Smooth muscle cell (in vitro differentiated cells): Measurements from ENCODE around the gene FBXL14. TPM values are rescaled to one million over a fixed set of nuclear protein-coding genes. Genes with fewer than 3 reads are reported as not detected.
A peak's percentile ranks its signal among the peaks of the same experiment; 100 is the strongest.

ENCODE experiments used
- DNase-seq: peaks from one replicate; lab custom pipeline; 2025; ENCODE audit not compliant: unreplicated experiment; lab: John Stamatoyannopoulos, UW
- H2AFZ ChIP-seq: fragments of 200-600 bp; sonication (generic); 2 replicates; pipeline ENCODE4 v1.6.0; 2016; ENCODE audit warnings: antibody characterized with exemption, low read depth, mild to moderate bottlenecking
- H3F3A ChIP-seq: fragments of 200-600 bp; sonication (generic); 2 replicates; pipeline ENCODE4 v1.6.0; 2017; ENCODE audit warnings: antibody characterized with exemption, low read depth
- H3K27ac ChIP-seq: fragments of 200-600 bp; sonication (generic); 2 replicates; pipeline ENCODE4 v1.5.1; 2016; ENCODE audit warnings: low read depth, mild to moderate bottlenecking
- H3K27me3 ChIP-seq: fragments of 200-600 bp; sonication (generic); 2 replicates; pipeline ENCODE4 v1.6.1; 2016; ENCODE audit warnings: low read depth, mild to moderate bottlenecking
- H3K36me3 ChIP-seq: fragments of 200-600 bp; sonication (generic); 2 replicates; pipeline ENCODE4 v1.5.1; 2016; ENCODE audit warnings: low read depth
- H3K4me1 ChIP-seq: fragments of 200-600 bp; sonication (generic); 2 replicates; pipeline ENCODE4 v1.5.1; 2016; ENCODE audit warnings: low read depth
- H3K4me2 ChIP-seq: fragments of 200-600 bp; sonication (generic); 2 replicates; pipeline ENCODE4 v1.6.0; 2016; ENCODE audit warnings: mild to moderate bottlenecking
- H3K4me3 ChIP-seq: fragments of 200-600 bp; sonication (generic); 2 replicates; pipeline ENCODE4 v1.5.1; 2016; ENCODE audit warnings: mild to moderate bottlenecking
- H3K79me2 ChIP-seq: fragments of 200-600 bp; sonication (generic); 2 replicates; pipeline ENCODE4 v1.6.0; 2016; ENCODE audit warnings: low read depth, mild to moderate bottlenecking
- H3K9ac ChIP-seq: fragments of 200-600 bp; sonication (generic); 2 replicates; pipeline ENCODE4 v1.6.0; 2016; ENCODE audit warnings: low read depth
- H3K9me3 ChIP-seq: fragments of 200-600 bp; sonication (generic); replicated peaks from 2 replicates; pipeline ENCODE4 v1.5.1; 2016; ENCODE audit warnings: low read depth
- H4K20me1 ChIP-seq: fragments of 200-600 bp; sonication (generic); 2 replicates; pipeline ENCODE4 v1.6.0; 2016; ENCODE audit warnings: low read depth
- WGBS: methylation state at CpG from one replicate; pipeline ENCODE4 v1.1.7; 2016; ENCODE audit warnings: low lambda C conversion rate; 5-methylcytosine and 5-hydroxymethylcytosine counted together
- polyA plus RNA-seq: library from polyadenylated mRNA; unstranded; fragments of >200 nt; fragmentation: Nextera tagmentation; extraction: Ambion mirVana; gene quantifications from 2 replicates; pipeline ENCODE4 v1.2.1, GENCODE V29; 2016
- total RNA-seq: library from RNA; depleted of rRNA; stranded (reverse); fragments of >200 nt; gene quantifications from 2 replicates; pipeline ENCODE4 v1.2.3, GENCODE V29; 2014
- TF ChIP-seq, protein P1 (sequence below): fragments of 200-600 bp; sonication (generic); IDR thresholded peaks from 2 replicates; pipeline ENCODE4 v1.5.1; 2017; ENCODE audit warnings: borderline replicate concordance, mild to moderate bottlenecking, antibody characterized with exemption; ENCODE audit not compliant: insufficient read depth, poor library complexity, severe bottlenecking

The FBXL14 gene
- total and polyA plus RNA-seq, 2 experiments from 2014 or later: 5.0 to 9.3 TPM

GRCh38 chr12:1593174-1594005 is 991 bp downstream of the FBXL14 start:
- H3K9ac ChIP-seq: no peak overlapping the region
- H3K79me2 ChIP-seq: peaks cover 20% of the 10 kb centered on the region
- no peaks in the 10 kb centered on the region for H3K9me3 ChIP-seq
- TF ChIP-seq, protein P1, sequence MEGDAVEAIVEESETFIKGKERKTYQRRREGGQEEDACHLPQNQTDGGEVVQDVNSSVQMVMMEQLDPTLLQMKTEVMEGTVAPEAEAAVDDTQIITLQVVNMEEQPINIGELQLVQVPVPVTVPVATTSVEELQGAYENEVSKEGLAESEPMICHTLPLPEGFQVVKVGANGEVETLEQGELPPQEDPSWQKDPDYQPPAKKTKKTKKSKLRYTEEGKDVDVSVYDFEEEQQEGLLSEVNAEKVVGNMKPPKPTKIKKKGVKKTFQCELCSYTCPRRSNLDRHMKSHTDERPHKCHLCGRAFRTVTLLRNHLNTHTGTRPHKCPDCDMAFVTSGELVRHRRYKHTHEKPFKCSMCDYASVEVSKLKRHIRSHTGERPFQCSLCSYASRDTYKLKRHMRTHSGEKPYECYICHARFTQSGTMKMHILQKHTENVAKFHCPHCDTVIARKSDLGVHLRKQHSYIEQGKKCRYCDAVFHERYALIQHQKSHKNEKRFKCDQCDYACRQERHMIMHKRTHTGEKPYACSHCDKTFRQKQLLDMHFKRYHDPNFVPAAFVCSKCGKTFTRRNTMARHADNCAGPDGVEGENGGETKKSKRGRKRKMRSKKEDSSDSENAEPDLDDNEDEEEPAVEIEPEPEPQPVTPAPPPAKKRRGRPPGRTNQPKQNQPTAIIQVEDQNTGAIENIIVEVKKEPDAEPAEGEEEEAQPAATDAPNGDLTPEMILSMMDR: no peak
- DNase-seq: no peak
- 6% methylated on average over 56 of the region's 56 CpGs for WGBS
- no peak overlapping the region for H2AFZ ChIP-seq
- peak overlapping the region; percentile 94 for H3K4me2 ChIP-seq
- H4K20me1 ChIP-seq: peaks cover 54% of the 10 kb centered on the region
- peaks cover 42% of the 10 kb centered on the region for H3K4me1 ChIP-seq
- no peak overlapping the region for H3K27ac ChIP-seq
- peaks cover 20% of the 10 kb centered on the region for H3F3A ChIP-seq
- peak overlapping the region; percentile 67 for H3K4me3 ChIP-seq
- no peaks in the 10 kb centered on the region for H3K36me3 ChIP-seq
- H3K27me3 ChIP-seq: no peaks in the 10 kb centered on the region

DNA sequence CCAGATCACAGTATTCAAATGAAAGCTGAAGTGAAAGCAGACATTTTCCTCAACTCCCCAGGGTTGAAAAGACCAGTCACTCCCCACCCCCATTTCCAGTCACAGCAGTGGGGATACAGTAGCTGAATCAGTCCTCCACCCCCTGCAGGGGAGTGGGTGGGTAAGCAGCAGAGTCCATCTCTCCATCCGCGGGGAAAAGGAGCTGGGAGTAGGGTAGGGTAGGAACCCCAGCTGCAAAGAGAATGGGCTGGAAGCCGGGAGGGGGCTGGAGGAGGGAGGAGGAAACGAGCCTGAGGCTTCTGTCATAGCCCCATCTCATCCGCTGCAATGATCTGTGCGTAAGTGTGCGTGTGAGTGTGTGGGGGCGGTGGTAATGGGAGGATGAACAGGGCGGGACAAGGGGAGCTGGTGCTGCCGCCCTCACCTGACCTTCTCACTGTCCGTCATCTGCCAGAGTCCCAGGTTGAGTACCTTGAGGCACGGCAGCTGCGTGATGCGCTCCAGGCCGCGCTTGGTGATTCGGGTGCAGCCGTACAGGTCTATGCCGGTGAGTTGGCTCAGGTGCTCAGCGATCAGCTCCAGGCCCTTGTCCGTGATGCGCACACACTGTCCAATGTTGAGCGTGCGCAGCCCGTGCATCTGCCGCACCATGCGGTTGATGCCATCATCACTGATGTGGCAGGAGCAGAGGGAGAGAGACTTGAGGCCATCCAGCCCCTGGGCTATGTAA is 1.8 kb downstream of the FBXL14 start:
- H3K36me3 ChIP-seq: no peaks in the 10 kb centered on the region
- peak overlapping the region; percentile 67 for H3K4me3 ChIP-seq
- H3K79me2 ChIP-seq: peaks cover 20% of the 10 kb centered on the region
- H3K27ac ChIP-seq: no peak overlapping the region
- no peaks in the 10 kb centered on the region for H3K9me3 ChIP-seq
- no peaks in the 10 kb centered on the region for H3K27me3 ChIP-seq
- DNase-seq: no peak
- H3K4me1 ChIP-seq: peaks cover 48% of the 10 kb centered on the region
- peaks cover 20% of the 10 kb centered on the region for H3F3A ChIP-seq
- H4K20me1 ChIP-seq: peaks cover 61% of the 10 kb centered on the region
- peak overlapping the region; percentile 94 for H3K4me2 ChIP-seq
- TF ChIP-seq, protein P1: no peak
- H3K9ac ChIP-seq: no peak overlapping the region
- 20% methylated on average over 26 of the region's 27 CpGs for WGBS
- H2AFZ ChIP-seq: no peak overlapping the region

DNA sequence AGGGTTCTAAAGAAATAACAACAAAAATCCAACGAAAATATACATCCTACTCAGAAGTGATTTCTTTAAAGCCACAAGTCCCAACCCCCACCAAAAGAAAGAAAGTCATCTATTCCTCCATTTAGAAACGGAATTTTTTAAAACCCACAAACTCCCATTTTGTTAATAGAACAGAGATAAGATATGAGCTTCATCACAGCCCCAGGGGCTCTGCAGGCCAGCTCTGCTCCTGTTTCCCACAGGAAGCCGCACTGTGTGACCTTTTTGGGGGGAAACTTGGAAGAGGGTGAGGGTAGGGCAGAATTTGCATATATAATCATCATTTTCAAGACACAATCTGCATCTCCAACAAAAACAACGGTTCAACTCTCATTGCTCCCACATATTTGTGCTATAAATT is 2.8 kb downstream of the FBXL14 start:
- TF ChIP-seq, protein P1: no peak
- DNase-seq: no peak
- Histone ChIP-seq H3K9ac (no peak overlapping the region), H3K4me3 (peak overlapping the region; percentile 67), H3F3A (peaks cover 20% of the 10 kb centered on the region), H2AFZ (no peak overlapping the region), H3K27ac (no peak overlapping the region), H3K36me3 (no peaks in the 10 kb centered on the region), H3K79me2 (peaks cover 20% of the 10 kb centered on the region), H3K27me3 (no peaks in the 10 kb centered on the region), H3K4me1 (peaks cover 53% of the 10 kb centered on the region), H3K9me3 (no peaks in the 10 kb centered on the region), H3K4me2 (peak overlapping the region; percentile 94), H4K20me1 (peaks cover 69% of the 10 kb centered on the region)
- 5% methylated on average over 4 of the region's 4 CpGs for whole genome bisulfite sequencing
